Right lobe of liver (tissue), 4 donors: Measurements from ENCODE around the gene IARS1.

Experiments used
- POLR2A ChIP-seq: fragments of 450-650 bp; IDR thresholded peaks from one replicate; pipeline ENCODE4 v1.6.1; 2017; ENCODE audit warnings: antibody characterized with exemption, mild to moderate bottlenecking
- TF ChIP-seq, protein P1 (sequence below), 4 donors: fragments of 200-600 bp in 3 of 4; fragments of 450-650 bp in 1 of 4; IDR thresholded peaks; one replicate each; pipeline versions ENCODE4 v1.5.1 to v1.8.0; 2016 to 2022; ENCODE audit warnings: antibody characterized with exemption in 4 of 4, mild to moderate bottlenecking in 2 of 4
- donor health status: DM: no; HTN: no; CAD: no.
- donor health status: DM: no; HTN: no; CAD: no.
- donor health status: DM: no; HTN: yes; CAD: no.

GRCh38 chr9:92313624-92314012 lies 20.1 kb upstream of the IARS1 start:
- TF ChIP-seq, protein P1, sequence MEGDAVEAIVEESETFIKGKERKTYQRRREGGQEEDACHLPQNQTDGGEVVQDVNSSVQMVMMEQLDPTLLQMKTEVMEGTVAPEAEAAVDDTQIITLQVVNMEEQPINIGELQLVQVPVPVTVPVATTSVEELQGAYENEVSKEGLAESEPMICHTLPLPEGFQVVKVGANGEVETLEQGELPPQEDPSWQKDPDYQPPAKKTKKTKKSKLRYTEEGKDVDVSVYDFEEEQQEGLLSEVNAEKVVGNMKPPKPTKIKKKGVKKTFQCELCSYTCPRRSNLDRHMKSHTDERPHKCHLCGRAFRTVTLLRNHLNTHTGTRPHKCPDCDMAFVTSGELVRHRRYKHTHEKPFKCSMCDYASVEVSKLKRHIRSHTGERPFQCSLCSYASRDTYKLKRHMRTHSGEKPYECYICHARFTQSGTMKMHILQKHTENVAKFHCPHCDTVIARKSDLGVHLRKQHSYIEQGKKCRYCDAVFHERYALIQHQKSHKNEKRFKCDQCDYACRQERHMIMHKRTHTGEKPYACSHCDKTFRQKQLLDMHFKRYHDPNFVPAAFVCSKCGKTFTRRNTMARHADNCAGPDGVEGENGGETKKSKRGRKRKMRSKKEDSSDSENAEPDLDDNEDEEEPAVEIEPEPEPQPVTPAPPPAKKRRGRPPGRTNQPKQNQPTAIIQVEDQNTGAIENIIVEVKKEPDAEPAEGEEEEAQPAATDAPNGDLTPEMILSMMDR (IDR thresholded peaks at IDR 0.05): no peak
- TF ChIP-seq POLR2A: no peak
